ENCODE results near the gene GLIPR2. TPM values are rescaled to one million over a fixed set of nuclear protein-coding genes. Genes with fewer than 3 reads are reported as not detected.

Gene GLIPR2
- total and polyA plus RNA-seq, 4 donors: 17.4 to 112 (median 75.8) TPM

DNA sequence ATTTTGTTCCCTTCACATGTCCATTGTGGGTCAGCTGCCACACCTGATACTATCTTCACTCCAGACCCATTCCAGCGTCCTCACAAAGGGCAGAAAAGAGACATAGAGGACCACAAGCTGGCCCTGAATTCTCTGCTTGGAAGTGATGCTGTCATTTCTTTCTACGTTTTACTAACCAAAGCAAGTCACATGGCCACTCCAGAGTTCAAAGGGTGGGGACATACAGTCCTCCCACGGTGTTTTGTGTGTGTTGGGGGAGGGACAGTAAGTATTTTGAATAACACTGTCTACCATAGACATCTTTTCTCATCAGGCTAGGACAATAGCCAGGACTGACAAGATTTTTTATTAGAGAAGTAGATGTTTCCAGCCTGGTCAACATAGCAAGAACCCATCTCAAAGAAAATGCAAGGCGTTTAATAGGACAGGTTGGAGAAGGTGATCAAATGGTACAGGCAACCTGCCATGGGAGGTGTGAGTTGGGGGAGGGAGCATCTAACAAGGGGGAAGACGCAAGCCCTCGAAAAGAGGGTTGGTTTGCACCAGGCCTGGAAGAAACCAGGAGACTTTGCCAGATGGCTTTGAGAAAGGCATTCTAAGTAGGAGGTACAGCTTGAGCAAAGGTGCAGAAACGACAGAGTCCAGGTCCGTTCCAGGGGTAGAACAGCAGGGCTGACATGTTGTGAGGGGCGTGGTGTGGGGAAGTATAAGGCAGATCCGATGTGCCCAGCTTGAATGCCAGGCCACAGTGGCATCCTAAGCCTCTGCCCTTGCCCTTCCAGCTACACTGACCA is 11.3 kb upstream of the GLIPR2 start:
- Histone ChIP-seq H3K27me3 (ENCODE audit: control insufficient read depth in 3 of 3, insufficient read depth in 3 of 3, low read length in 2 of 3) (no peaks in the 10 kb centered on the region), H3K9me3 (ENCODE audit: control insufficient read depth in 4 of 4, insufficient read depth in 3 of 4, low read length in 3 of 4) (no peaks in the 10 kb centered on the region), H3K27ac (ENCODE audit: low read depth in 1 of 2, low read length in 1 of 2) (no peak overlapping the region), H3K4me3 (no peak overlapping the region), H3K36me3 (ENCODE audit: control insufficient read depth in 4 of 4, insufficient read depth in 4 of 4, low read length in 4 of 4) (peaks cover 3 to 12% (median 7%) of the 10 kb centered on the region in 4 donors), H3K4me1 (ENCODE audit: control insufficient read depth in 5 of 5, insufficient read depth in 5 of 5, low read length in 5 of 5) (no peaks in the 10 kb centered on the region), H3K9ac (ENCODE audit: insufficient read depth in 1 of 2, low read length in 2 of 2) (no peak overlapping the region)
- ATAC-seq (ENCODE audit: insufficient read depth, low FRiP score) (no peak), DNase-seq (no peak)
- 81% methylated on average over 10 of the region's 10 CpGs for WGBS, 2 donors
- TF ChIP-seq, protein P1, sequence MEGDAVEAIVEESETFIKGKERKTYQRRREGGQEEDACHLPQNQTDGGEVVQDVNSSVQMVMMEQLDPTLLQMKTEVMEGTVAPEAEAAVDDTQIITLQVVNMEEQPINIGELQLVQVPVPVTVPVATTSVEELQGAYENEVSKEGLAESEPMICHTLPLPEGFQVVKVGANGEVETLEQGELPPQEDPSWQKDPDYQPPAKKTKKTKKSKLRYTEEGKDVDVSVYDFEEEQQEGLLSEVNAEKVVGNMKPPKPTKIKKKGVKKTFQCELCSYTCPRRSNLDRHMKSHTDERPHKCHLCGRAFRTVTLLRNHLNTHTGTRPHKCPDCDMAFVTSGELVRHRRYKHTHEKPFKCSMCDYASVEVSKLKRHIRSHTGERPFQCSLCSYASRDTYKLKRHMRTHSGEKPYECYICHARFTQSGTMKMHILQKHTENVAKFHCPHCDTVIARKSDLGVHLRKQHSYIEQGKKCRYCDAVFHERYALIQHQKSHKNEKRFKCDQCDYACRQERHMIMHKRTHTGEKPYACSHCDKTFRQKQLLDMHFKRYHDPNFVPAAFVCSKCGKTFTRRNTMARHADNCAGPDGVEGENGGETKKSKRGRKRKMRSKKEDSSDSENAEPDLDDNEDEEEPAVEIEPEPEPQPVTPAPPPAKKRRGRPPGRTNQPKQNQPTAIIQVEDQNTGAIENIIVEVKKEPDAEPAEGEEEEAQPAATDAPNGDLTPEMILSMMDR (IDR thresholded peaks at IDR 0.05; ENCODE audit: control extremely low read depth, extremely low read depth): no peak

DNA sequence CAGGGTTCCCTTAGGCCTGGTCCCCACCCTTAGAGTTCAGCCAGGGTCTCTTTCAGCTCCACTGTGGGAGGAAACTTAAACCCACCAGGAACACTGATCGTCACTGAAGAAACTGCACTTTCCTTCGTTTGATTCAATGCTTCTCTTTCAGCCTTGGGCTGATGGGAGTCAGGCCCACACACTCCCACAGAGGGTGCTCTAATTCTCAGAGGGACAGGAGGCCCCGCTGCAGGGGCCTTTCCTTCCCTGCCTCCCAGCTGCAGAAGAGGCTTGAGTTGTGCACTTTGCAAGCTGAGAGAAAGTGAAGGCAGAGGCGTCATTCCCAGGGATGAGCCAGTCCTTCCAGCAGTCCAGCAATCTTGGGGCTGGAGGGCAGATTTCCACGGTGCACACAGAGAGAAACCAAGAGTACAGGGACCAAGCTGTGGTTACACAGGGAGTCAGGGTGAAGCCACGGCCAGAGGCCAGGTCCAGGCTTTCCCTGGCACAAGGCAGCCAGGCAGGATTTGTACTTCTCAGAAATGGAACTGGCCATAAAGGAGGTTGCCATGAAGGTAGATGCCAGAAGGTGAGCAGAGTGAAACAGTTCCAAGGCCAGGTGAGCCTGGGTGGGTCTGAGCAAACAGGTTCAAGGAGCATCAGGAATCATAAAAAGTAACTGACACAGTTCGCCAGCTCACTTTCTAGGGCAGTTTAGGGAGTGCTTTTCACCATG is 10.4 kb upstream of the GLIPR2 start:
- H3K4me3 ChIP-seq: no peak overlapping the region
- TF ChIP-seq, protein P1 (IDR thresholded peaks at IDR 0.05; ENCODE audit: control extremely low read depth, extremely low read depth): no peak
- H3K36me3 ChIP-seq (ENCODE audit: control insufficient read depth in 4 of 4, insufficient read depth in 4 of 4, low read length in 4 of 4): peaks cover 2 to 12% (median 7%) of the 10 kb centered on the region in 4 donors
- H3K9me3 ChIP-seq (ENCODE audit: control insufficient read depth in 4 of 4, insufficient read depth in 3 of 4, low read length in 3 of 4): no peaks in the 10 kb centered on the region
- WGBS, 2 donors: 49 to 69% methylated on average over 7 of the region's 7 CpGs
- H3K4me1 ChIP-seq (ENCODE audit: control insufficient read depth in 5 of 5, insufficient read depth in 5 of 5, low read length in 5 of 5): no peaks in the 10 kb centered on the region
- no peak overlapping the region for H3K9ac ChIP-seq (ENCODE audit: insufficient read depth in 1 of 2, low read length in 2 of 2)
- no peak overlapping the region for H3K27ac ChIP-seq (ENCODE audit: low read depth in 1 of 2, low read length in 1 of 2)
- DNase-seq: no peak
- no peaks in the 10 kb centered on the region for H3K27me3 ChIP-seq (ENCODE audit: control insufficient read depth in 3 of 3, insufficient read depth in 3 of 3, low read length in 2 of 3)
- no peak for ATAC-seq (ENCODE audit: insufficient read depth, low FRiP score)

DNA sequence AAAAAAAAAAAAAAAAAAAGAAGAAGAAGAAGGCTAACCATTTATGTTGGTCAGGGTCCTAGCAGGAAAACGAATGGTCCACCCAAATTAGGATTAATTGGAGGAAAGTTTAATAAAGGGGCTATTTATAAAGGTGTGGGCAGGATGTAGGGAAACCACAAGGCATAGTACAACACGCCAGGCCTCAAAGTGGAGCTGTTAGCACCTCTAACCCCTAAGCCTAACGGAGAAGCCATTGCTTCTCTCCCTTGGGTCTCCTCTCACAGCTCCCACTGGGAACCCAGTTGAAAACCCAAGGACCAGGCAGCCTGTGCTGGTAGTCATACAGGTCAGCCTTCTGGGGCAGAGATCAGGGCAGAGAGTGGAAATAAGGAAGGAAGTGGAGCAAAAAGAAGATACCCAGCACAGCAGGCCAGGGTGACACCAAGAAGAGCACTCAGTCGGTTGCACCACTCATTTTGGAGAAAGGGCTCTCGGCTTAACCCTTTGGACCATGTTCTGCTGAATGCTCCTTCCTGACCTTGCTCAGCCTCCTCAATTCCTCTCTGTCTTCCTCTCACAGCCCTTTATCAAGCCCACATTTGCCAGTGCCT is 8.8 kb upstream of the GLIPR2 start:
- peak overlapping the region in 1 of 2 donors; percentile 64 for H3K27ac ChIP-seq (ENCODE audit: low read depth in 1 of 2, low read length in 1 of 2)
- no peak for DNase-seq

More for the DNA sequence above, 8.8 kb upstream of the GLIPR2 start:
- WGBS, 2 donors: 27 to 59% methylated on average over 5 of the region's 5 CpGs
- no peaks in the 10 kb centered on the region for H3K9me3 ChIP-seq (ENCODE audit: control insufficient read depth in 4 of 4, insufficient read depth in 3 of 4, low read length in 3 of 4)
- H3K36me3 ChIP-seq (ENCODE audit: control insufficient read depth in 4 of 4, insufficient read depth in 4 of 4, low read length in 4 of 4): peaks cover 0 to 2% (median under 1%) of the 10 kb centered on the region in 4 donors
- ATAC-seq (ENCODE audit: insufficient read depth, low FRiP score): peak; percentile 80
- TF ChIP-seq, protein P1 (IDR thresholded peaks at IDR 0.05; ENCODE audit: control extremely low read depth, extremely low read depth): no peak
- no peak overlapping the region for H3K9ac ChIP-seq (ENCODE audit: insufficient read depth in 1 of 2, low read length in 2 of 2)
- H3K4me1 ChIP-seq (ENCODE audit: control insufficient read depth in 5 of 5, insufficient read depth in 5 of 5, low read length in 5 of 5): no peaks in the 10 kb centered on the region
- no peaks in the 10 kb centered on the region for H3K27me3 ChIP-seq (ENCODE audit: control insufficient read depth in 3 of 3, insufficient read depth in 3 of 3, low read length in 2 of 3)
- H3K4me3 ChIP-seq: no peak overlapping the region
